ENCODE results near the gene ZNF519.
"Not testable (repeated sequence)": the region's sequence is repeated elsewhere in the genome, so short reads cannot be mapped to it uniquely, and the experiment has no call there.

- not testable (repeated sequence) for TF ChIP-seq NFRKB (IDR thresholded peaks at IDR 0.05); FOXM1 (IDR thresholded peaks at IDR 0.05; ENCODE audit: borderline replicate concordance); ELF4 (IDR thresholded peaks at IDR 0.05); ZNF384 (IDR thresholded peaks at IDR 0.05)
These were observed 46.3 kb upstream of the ZNF519 start for GRCh38 chr18:14178321-14179196.
